Stimulated activated naive CD4-positive, alpha-beta T cell (primary cell): ENCODE results near the gene FOXE1.

Experiments
- DNase-seq, 6 experiments: peaks; one replicate each; lab custom pipeline; 2025; lab: John Stamatoyannopoulos, UW

FOXE1 gene

DNA sequence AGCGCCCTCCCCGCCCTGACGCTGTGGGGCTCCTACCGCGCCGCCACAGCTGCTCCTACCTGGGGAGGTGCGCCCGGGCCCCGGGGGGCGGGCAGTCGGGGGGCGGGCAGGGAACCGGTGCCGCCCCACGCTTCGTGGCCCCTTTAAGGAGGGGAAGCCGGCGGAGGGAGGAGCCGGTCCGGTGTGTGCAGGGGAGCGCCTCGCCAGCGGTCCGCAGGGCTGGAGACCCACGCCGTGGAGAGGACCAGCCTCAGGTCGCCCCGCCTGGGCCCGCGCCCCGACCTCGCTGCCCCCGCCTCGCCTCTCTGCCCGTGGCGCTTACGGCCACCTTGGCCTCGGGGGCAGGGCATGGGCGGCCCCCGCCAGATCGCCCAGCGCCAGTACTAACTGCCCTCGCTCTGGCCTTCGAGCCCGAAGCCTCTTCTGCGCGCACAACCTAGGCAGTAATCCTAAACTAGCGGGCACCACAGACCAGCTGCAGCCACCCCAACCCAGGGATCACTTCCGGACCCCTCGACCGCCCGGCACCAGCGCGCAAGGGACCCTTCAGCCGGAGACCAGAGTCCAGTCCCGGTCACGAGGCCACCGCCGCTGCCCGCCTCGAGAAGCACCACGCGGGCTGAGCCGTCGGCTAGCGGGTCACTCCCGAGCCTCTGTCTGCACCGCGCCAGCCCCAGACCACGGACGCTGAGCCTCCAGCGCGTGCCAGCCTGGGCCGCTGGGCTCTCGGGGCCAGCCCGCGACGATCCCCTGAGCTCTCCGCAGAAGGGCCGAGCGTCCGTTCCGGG, at the start of gene FOXE1:
FOXE1 (plus strand) TSS at position 171 of the 788 bp plus-strand sequence. CDS start 689 bp downstream, outside the sequence.
- DNase-seq: peak in 2 of 6 experiments; percentile 16 to 37

DNA sequence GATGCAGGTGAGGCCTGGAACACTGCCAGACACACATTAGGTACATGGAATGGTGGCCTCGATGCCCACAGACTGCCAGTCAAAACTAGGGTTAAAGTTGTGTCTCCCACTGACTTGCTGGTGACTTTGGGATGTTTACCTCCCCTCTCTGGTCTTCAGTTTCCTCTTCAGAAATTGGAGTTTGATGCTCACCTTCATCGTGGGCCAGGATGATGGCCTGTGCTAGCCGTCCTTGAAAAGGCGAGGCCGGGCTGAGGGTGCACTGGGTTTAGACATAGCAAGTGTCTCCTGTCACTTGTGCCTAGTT, 49.0 kb upstream of the FOXE1 start:
- no peak for DNase-seq

DNA sequence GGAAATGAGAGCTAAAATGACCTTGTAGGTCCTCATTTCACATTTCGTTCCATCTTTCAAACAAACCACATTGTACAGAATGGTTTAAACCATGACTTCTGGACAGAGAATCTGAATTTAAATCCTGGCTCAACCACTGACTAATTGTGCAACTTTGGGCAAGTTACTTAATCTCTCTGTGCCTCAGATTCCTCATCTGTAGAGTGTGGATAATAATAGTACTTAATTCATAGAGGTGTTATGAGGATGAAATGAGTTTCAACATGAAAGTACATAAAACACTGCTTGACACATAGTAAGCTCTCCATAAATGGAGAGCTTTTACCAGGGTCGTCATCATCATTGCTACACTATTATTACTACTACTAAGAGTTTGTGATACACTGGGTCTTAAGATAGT, 46.3 kb upstream of the FOXE1 start:
- DNase-seq: no peak

DNA sequence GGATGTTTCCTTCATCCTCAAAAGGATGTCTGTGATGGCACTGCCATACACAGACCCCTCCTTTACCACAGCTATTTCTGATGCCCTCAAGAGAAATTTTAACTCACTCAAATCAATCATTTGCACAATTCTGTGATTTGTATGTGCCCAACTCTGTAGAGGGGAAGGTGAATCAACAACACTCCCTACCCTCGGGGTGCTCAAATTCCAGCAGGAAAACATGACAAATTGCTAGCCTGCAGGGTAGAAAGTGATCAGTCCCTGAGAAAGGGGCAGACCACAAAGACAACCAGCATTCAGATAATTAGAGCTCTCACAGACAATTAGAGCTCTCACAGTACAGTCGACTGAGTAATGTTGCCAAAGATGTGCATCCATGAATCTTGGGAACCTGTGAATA, 45.3 kb upstream of the FOXE1 start:
- no peak for DNase-seq

DNA sequence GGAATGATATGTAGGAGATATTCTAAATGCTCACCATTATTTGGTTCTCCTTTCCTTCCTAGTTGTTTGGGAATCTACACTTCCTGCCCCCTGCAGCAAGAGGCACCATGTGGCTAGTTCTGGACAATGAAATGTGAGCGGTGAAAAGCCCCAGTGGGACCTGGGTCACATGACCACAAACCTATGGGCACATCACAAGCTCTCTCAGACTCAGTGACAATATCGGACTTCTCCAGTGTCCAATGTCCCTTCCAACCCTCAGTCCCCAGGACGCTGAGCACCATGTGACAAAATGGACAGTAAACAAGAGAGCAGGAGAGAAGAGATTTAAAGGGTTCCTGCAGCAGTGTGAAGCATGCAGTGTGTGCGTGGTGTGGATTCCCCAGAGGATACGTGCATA, 44.6 kb upstream of the FOXE1 start:
- no peak for DNase-seq

DNA sequence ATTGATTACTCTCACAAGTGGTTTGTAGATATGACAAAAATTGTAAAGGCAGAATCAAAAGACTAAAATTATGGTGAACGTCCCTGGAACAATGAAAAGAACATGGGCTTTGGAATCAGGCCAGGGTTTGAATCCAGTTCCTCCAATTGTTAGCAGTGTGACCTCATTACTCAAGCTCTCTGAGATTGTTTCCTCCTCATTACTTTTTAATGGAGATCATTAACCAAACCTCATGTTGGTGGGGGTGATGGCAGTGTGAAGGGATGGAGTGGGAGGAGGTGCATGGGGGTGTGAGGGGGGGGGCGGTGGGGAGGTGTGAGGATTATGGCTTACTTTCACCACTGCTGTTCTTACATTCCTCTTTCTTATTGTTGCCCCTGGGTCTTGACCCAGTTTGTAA, 44.1 kb upstream of the FOXE1 start:
- no peak for DNase-seq

DNA sequence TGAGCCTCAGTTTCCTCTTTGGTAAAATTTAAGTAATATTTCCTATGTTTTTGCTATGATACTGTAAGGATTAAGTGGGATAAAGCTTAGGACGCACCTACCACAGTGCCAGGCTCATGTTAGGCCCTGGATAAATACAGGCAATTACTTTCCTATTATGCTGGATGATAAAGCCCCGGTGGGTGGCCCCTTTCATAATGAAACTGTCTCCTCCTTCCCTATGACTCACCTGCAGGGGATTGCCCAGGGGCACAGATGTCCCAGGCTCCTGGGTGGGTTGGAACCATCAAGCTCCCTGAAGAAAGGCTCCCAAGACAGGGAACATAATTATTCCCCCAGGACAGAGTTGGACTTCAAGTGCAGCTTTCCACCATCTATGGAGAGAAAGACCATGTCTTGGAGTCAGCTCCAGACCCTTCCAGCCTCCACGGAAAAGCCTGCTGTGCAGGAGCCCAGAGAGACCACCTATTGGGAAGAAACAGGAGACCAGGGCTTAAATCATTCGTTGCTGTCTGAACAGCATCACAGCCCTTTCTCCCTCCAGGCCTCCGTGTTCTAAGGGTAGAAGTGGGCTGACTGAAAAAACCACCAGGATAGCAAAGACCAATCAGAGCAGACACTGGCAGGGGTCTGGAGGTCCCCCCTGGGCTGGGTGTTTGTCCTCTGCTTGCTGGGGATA, 43.2 kb upstream of the FOXE1 start:
- no peak for DNase-seq

DNA sequence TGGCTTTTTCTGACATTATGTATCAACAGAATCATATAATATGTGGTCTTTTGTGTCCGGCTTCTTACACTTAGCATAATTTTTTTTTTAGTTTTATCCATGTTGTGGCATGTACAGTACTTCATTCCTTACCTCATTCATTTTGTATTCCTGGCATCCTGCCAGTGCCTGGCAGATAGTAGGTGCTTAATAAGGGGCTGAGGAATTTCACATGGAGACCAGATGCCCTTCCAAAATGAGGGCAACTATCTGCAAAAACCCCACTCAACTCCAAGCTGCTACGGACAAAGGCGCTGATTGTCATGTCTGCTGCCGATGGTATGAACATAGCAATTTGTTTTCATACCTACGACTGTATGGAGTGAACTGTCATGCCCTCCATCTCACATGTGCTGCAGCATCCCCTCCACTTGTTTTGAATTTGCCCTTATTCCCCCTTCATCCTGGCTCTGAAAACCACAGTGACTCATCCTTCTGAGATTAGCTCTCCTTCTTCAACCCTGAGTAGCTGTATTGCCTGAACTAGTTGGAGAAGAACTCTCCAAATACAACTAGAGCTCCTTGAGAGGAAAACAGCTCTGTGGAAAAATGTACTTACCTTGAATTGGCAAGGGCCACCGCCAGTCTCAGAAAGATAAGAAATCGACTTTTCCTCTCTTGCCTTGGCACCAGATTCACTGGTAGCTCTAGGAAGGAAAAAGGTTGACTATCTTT, 41.3 kb upstream of the FOXE1 start:
- DNase-seq: no peak

DNA sequence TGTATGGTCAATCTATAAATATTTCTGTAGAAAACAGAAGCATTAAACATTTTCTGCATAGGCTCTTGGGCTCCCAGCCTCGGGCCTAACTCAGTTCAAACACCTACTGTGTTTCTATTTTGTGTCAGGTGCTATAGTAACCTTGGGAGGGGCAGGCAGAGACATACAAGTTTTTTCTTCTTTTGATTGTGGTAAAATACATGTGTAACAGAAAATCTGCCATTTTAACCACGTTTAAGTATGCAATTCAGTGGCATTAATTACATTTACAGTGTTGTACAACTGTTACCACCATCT, 40.8 kb upstream of the FOXE1 start:
- DNase-seq: no peak

DNA sequence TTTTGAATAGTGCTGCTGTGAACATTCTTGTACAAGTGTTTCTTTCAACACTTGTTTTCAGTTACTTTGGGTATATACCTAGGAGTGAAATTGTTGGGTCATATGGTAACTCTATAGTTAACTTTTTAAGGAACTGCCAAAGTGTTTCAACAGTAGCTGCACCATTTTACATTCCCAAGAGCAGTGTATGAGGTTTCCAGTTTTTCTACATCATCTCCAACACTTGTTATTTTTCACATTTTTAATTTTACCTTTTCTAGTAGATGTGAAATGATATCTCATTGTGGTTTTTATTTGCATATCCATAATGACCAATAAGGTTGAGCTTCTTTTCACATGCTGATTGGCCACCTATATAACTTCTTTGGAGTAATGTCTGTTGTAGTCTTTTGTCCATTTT, 40.0 kb upstream of the FOXE1 start:
- DNase-seq: no peak

DNA sequence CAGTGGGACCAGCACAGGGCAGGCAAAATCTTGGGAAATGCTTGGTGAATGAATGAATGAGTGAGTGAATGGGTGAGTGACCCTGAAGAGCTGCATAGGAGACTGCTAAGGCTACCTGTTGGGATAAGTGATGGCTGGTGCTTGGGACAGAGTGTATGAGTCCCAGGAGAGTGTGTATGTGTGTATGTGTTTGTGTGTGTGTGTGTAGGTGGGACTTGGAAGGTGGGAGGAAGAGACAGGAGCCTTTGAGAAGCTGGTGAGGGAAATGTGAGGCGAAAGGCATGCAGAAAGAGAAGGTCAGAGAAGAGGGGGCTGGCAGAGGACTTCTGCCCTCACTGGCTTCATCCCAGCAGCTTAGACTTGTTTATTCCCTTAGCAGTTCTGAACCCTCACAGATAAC, 33.3 kb upstream of the FOXE1 start:
- DNase-seq: no peak

DNA sequence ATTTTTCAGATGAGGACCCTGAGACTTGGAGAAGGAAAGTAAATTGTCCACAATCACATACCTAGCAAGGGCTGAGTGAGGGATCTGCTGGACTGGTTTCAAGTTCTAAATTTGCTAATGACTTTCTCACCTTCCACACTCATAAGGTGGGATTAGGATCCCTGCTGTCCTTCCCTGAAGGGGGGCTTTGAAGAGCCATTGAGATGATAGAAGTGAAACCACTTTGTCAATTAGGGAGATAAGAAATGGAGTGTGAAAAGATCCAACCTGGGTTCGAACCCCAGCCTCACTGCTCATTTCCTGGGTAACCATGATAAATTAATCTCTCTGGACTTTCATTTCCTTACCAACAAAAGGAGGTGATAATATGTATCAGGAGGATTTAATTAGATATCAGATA, 32.7 kb upstream of the FOXE1 start:
- DNase-seq: no peak

DNA sequence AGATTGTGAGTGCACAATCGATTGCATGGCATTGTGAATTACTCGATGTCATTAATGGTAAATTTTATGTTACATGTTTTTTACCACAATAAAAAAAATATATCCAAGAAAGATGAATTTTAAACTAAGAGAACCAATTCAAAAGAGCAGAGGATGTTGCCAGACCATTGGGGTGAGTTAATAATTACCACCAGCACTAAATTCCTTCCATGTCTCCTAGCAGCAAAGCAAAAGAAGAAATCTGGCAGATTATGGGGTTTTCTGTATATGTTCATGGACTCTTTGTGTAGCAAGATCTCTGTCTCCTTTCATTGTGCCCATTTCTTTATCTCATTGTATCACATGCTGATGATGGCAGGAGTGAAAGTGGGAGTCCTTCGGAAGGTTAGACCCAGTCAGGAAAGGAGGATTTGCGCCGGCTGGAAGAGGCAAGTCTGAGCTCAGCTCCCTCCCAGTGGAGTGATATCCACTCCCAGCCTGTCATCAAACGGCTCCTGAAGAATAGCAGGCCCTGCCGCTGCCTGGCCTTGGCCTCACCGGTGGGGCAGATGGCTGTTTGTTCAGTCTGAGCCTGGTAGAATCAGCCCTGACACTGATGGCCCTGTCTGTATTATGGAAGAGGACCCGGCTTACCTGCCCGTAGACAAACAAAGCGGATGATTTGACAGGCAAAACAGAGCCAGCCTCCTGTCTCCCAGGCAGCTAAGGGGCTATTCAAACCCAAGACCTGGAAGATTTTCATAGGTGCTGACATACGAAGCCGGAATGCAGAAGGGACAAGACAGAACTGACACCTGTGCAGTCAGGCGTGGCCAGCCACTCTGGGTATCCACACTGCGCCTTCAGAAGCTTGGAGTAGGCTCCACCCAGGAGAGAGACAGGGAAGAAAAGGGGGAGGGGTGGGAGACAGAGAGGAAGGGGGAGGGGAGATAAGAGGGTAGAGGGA, 21.9 kb upstream of the FOXE1 start:
- no peak for DNase-seq

DNA sequence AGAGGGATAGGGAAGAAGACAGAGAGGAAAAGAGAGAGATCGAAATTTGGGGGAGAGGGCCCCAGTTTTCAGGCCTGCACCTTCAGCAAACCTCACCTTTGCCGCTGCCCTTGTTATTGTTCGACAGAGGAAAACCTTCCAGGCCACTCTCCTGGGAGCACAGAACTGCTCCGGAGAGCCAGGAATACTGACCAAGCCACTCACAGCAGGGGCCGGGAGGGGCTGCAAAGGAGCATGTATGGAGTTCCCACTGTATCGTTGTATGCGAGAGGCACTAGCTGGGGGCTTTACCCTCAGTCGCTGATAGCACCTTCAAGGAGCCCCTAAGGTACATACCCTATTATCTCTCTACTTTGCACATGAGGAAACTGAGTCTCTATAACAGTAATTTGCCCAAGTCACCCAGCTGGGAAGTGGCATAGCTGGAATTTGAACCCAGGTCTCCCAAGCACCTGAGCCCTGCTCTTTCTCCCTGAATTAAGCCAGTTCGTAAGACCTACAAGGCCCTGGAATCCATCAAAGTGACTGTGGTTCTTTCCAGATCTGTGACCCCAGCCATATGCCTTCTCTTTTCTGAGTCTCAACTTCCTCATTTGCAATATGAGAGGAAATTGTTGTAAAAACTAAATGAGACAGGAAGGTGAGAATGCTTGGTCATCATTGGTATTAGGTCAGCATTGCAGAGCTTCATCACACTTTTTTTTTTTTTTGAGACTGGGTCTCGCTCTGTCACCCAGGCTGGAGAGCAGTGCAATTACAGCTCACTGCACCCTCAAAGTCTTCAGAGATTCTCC, 21.0 kb upstream of the FOXE1 start:
- DNase-seq: no peak

DNA sequence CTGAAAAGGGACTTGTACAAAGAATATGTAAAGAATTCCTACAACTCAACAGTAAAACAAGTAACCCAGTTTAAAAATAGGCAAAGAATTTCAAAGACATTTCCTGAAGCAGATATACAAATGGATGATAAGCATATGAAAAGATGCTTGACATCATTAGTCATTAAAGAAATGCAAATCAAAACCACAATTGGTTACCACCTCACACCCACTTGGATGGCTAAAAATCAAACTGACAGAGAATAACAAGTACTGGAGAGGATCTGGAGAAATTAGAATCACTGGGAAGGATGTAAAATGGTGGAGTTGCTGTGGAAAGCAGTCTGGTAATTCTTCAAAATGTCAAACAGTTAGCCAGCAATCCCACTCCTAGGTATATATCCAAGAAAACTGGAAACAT, 12.5 kb upstream of the FOXE1 start:
- DNase-seq: no peak

DNA sequence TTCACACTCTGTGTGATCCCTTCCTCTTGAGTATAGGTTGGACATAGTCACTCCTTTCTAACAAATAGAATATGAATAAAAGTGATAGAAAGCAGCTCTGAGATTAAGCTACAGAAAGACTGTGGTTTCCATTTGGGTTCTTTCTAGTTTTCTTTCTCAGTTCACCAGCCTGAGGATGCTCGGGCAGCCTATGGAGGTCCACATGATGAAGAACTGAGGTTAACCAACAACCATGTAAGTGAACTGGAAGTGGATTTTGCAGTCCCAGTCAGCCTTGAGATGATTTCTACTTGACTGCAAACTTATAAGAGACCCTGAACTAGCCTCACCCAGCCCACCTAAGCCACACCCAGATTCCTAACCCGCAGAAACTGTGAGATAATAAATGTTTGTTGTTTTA, 10.1 kb upstream of the FOXE1 start:
- DNase-seq: no peak

DNA sequence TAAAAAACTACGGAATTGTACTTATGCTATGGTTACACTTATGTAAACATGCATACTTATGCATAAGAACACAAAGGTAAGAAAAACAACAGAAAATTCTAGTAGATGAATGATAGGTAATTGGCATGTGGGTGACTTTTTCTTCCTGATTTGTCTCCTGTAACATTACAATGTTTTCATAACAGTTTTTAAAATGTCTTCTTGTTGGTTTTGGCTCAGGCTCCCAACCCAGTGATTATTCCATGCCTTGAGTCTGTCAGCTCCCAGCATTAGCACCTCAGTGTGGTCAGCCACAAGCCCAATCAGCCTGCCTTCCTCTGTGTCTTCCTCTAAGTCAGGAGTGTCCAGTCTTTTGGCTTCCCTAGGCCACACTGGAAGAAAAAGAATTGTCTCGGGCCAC, 7.9 kb upstream of the FOXE1 start:
- no peak for DNase-seq

DNA sequence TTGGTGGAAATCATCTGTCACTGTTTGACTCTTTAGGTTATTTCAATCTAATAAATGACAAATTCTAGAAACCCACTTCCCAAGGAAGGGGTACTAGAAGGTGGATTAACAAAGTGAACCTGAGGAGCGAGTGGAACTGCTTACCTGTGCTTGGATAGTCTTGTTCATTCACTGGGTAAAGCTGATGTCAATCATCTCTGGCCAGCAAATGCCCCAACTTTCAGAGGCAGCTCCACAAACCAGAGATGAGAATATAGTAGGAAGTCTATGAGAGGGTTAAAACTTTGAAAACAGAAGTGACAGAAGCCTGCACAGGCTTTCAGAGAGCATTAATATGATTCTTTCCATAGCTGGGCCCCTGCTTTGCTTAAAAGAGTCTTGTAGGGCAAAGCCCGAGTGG, 7.3 kb upstream of the FOXE1 start:
- DNase-seq: no peak

DNA sequence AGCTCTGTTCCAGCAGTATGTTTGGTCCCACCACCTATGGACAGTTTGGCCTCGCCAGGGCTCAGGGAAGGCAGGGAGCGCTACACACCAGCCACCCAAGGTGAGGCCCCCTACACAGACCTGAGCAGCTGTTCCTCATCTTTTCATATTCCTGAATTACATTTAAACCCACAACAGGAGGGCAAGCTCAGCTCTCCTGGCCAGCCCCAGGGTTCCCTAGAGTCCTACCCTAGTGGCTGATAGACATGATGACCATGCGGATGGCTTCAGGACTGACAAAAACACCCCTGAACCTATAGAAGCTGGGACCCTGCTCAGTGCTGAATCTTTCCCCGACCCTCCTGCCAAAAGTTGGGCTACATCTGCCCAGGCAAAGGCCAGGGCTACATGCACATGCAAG, 6.7 kb upstream of the FOXE1 start:
- no peak for DNase-seq

DNA sequence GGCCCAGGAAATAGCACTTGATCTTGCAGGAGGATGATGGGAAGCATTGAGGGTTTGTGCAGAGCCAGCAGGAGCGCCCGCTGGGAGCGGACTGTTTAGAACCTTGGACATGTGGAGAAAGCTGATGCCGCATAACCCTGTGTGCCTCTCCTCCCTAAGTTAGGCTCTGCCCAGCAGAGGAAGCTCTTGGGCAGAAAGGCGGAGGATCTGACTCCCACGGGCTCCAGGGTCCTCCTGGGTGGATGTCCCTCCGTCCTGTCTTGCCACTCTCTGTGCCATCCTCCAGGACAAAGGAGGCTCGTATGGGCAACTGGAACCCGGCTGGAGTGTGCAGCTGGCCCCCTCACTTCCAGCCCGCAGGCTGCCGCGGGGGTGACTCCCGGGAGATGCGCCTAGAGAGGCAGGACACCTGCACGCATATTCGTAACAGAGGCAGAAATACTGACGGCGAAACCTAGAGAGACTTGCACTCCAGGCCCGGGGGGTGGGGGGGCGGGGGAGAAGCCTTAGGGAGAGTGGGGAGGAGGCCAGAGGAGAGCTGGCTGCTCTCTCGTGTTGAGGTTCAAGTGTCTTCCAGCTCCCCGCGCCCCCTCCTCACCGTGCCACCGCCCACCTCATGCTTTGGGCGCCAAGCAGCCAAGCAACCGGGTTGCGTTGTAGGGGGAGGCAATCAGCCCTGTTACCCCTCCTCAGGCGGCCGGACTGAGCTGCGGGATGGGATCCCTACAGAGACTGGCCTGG, 5.4 kb upstream of the FOXE1 start:
- no peak for DNase-seq

DNA sequence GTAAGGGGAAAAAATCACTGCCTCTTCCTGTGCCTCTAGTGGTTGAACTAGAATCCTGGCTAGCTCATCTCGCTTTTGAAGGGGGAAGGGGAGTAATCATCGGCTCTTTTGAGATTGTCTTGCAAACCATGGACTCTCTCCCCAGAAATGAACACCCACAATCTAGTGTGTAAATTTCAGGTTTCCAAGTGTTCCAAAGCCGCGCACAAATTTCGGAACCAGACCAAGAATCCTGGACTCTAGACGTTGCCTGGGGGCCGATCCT, 4.9 kb upstream of the FOXE1 start:
- no peak for DNase-seq
